T-helper 22 cell (primary cell): ENCODE measurements around the gene ZBTB16.

Experiments
- DNase-seq: peaks from one replicate; pipeline ENCODE4 v3.0.0-alpha.2; 2020; ENCODE audit warnings: low read depth

Gene ZBTB16

GRCh38 chr11:114282488-114282887 is 223.0 kb downstream of the ZBTB16 start:
- no peak for DNase-seq

- no peak for DNase-seq
Observed at GRCh38 chr11:114283422-114283821, 223.9 kb downstream of the ZBTB16 start.

GRCh38 chr11:114284021-114284420 is 224.5 kb downstream of the ZBTB16 start:
- DNase-seq, result no peak

DNA sequence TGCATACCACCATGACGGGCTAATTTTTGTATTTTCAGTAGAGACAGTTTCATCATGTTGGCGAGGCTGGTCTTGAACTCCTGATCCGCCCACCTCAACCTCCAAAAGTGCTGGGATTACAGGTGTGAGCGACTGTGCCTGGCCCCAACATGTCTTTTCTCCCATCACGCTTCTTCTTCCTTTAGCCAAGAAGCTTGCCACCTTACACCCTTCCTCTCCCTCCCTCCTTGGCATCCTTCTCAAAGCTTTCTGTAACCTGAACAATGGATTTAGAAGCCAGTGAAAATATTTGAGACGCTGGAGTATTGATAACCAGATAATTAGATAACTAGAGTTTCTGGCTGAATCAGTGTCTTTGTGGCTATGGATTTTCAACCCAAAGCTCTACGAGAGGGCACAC is 225.4 kb downstream of the ZBTB16 start:
- DNase-seq, result no peak

DNA sequence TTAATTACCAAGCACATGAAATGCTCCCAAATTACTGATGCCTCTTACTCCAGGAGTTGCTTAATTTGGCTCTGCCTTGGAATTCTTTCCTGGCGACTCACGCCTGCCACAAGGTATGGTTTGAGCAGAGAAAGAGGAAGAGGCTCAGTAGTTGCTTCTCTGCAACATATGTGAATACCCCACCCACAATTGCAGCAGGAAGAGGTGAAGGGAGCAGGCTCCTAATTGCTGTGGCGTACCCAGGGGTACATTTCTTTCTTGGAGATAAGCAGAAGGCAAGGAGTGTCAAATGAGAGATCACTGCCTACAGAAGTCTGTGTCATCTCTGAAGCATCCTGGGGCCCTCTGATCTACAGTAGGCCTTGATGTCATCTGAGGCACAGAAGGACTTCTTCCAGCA is 226.1 kb downstream of the ZBTB16 start:
- DNase-seq, result no peak

- no peak for DNase-seq
Observed at GRCh38 chr11:114286229-114286628, 226.7 kb downstream of the ZBTB16 start.

GRCh38 chr11:114287154-114287553 is 227.6 kb downstream of the ZBTB16 start:
- DNase-seq, result no peak

- DNase-seq, result no peak
Observed at GRCh38 chr11:114288136-114288535, 228.6 kb downstream of the ZBTB16 start.

GRCh38 chr11:114289779-114290178 is 230.3 kb downstream of the ZBTB16 start:
- DNase-seq, result no peak

- no peak for DNase-seq
Observed at GRCh38 chr11:114290503-114291235, 231.2 kb downstream of the ZBTB16 start.

- DNase-seq, result no peak
Observed at GRCh38 chr11:114291381-114291780, 231.9 kb downstream of the ZBTB16 start.

- DNase-seq, result no peak
Observed at GRCh38 chr11:114291842-114292680, 232.6 kb downstream of the ZBTB16 start.

- no peak for DNase-seq
Observed at GRCh38 chr11:114293201-114293711, 233.7 kb downstream of the ZBTB16 start.

DNA sequence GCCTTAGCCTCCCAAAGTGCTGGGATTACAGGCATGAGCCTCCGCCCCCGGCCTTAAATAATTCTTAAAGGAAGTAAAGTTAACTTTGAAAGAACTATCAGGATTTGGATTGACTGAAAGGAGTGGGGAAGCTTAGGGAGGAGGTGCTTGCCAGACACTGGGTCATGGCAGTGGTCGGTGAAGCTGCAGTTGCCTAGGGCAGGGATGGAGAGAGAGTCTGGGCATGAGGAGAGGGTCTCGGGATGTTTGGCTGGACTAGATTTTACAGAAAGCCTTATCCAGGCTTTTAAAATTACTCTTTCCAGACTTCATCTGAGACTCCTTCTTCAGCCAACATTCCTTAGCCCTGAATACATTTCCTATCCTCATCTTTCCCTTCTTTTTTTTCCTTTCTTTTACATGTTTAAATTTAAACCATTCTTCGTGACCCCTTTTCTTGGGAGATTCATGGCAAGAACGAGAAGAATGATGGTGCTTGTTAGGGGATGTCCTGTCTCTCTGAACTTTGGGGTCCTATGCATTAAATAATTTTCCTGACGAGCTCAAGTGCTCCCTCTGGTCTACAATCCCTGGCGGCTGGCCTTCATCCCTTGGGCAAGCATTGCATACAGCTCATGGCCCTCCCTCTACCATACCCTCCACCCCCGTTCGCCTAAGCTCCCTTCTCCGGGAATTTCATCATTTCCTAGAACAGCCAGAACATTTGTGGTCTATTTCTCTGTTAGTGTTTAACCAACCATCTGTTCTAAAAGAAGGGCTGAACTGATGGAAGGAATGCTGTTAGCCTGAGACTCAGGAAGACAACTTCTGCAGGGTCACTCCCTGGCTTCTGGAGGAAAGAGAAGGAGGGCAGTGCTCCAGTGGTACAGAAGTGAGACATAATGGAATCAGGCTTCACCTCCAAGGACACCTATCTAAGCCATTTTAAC is 236.4 kb downstream of the ZBTB16 start, which contains the start of gene NNMT:
NNMT (plus strand) TSS at position 724 of the 929 bp plus-strand sequence; CDS start at position 882, 158 bp downstream.
- DNase-seq, result no peak

DNA sequence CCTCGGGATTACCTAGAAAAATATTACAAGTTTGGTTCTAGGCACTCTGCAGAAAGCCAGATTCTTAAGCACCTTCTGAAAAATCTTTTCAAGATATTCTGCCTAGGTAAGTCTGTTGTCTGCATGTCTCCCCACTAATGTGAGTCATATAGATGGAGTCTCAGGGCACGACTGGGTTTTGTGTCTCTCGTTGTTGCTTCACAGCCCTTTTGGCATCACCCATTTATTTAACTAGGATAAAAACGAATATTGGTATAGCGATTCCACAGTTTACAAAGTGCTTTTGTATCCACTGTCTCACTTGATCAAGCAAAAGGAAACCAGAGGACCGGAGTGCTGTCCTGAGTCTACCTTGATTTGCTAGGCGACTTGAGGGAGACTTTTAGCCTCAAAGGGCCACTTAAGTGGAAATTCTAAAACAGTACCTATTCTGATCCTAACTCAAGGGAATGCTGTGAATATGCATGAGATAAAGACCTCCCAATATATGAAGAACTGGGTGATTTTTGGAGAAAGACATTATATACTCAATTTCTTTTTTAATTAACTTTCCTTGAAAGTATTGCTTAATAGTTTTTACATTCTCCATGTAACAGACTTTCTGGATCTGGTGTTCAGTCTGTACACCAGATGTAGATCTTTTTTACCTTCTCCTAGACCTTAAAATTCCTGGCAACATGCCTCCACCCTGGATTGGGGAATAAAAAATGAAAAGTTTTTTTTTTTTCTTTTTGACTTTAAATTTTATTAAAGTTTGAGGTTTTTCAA is 237.3 kb downstream of the ZBTB16 start:
- DNase-seq, result no peak

DNA sequence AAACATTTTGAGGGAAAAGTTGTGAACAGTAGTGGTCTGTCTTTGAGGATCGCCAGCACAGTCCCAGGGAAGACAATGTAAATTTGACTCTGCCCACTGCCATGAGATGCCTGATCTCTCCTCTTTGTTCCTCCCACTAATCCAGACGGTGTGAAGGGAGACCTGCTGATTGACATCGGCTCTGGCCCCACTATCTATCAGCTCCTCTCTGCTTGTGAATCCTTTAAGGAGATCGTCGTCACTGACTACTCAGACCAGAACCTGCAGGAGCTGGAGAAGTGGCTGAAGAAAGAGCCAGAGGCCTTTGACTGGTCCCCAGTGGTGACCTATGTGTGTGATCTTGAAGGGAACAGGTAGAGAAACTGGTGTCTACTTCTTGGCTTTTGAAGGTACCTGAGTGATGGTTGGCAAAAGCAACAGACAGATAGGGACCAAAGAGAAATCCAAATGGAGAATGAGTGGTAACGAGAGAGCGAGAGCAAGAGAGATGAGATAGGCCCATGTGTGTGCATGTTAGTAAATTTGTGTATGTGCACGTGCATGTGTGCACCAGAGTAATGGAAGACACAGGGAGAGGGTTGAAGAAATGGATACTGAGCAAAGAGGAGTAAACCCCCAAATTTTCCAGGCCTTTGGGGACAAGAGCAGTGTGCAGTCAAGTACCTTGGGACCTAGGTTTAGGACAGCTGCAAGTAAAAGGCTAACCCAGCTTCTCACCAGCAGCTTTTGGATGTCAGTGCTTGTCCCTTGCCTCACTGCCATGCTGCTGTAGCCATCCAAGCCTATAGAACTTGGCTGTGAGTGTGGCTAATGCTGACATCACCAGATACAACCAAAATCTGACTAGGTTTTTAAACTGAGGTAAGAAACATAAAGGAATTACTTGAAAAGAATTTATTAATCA is 238.5 kb downstream of the ZBTB16 start:
- DNase-seq, result no peak

- DNase-seq, result no peak
Observed at GRCh38 chr11:114298710-114299109, 239.2 kb downstream of the ZBTB16 start.
